Naive B cell (primary cell): ENCODE data around the gene CAPN5. TPM values are rescaled to one million over a fixed set of nuclear protein-coding genes. Genes with fewer than 3 reads are reported as not detected.
"Not testable (repeated sequence)": the region's sequence is repeated elsewhere in the genome, so short reads cannot be mapped to it uniquely, and the experiment has no call there.

Experiments used
- ATAC-seq, 2 donors: fragments of 150-1000 bp; cut with Tn5 transposase; 2 replicates each; pipeline ENCODE4 v1.10.0; 2021; ENCODE audit warnings: low read depth in 2 of 2, mild to moderate bottlenecking in 2 of 2, moderate library complexity in 2 of 2
- DNase-seq: peaks from one replicate; pipeline ENCODE4 v3.0.0; 2022
- H3K27ac Mint-ChIP-seq, 6 donors: one replicate each; pipeline ENCODE4 v1.8.0; 2020 to 2022; ENCODE audit warnings: mild to moderate bottlenecking in 6 of 6, mixed read lengths in 6 of 6, moderate library complexity in 5 of 6, inconsistent platforms in 2 of 6
- H3K27me3 Mint-ChIP-seq, 3 donors: one replicate each; pipeline ENCODE4 v1.8.0; 2021 to 2022; ENCODE audit warnings: mixed read lengths in 3 of 3, mild to moderate bottlenecking in 1 of 3
- H3K36me3 Mint-ChIP-seq, 2 donors: one replicate each; pipeline ENCODE4 v1.8.0; 2020 to 2022; ENCODE audit warnings: mixed read lengths in 2 of 2, inconsistent platforms in 1 of 2, mild to moderate bottlenecking in 1 of 2
- H3K4me1 Mint-ChIP-seq, 3 donors: one replicate each; pipeline ENCODE4 v1.8.0; 2020 to 2022; ENCODE audit warnings: mixed read lengths in 3 of 3, inconsistent platforms in 1 of 3, mild to moderate bottlenecking in 1 of 3, moderate library complexity in 1 of 3
- H3K4me3 Mint-ChIP-seq, 8 donors: one replicate each; pipeline ENCODE4 v1.8.0; 2020 to 2022; ENCODE audit warnings: mild to moderate bottlenecking in 8 of 8, mixed read lengths in 8 of 8, moderate library complexity in 8 of 8, inconsistent platforms in 2 of 8
- H3K9me3 Mint-ChIP-seq, 7 donors: one replicate each; pipeline ENCODE4 v1.8.0; 2020 to 2022; ENCODE audit warnings: mixed read lengths in 7 of 7, mild to moderate bottlenecking in 5 of 7, inconsistent platforms in 2 of 7, moderate library complexity in 1 of 7
- polyA plus RNA-seq, 6 donors: library from polyadenylated mRNA; unstranded; fragments of 300-500 nt; fragmentation: Illumina TruSeq; gene quantifications; one replicate each; pipeline ENCODE4 v1.2.3, GENCODE V29; 2021; ENCODE audit warnings: low read depth in 6 of 6

The CAPN5 gene
- polyA plus RNA-seq, 6 donors from 2014 or later, result 0.33 to 0.87 TPM; not detected in 4

DNA sequence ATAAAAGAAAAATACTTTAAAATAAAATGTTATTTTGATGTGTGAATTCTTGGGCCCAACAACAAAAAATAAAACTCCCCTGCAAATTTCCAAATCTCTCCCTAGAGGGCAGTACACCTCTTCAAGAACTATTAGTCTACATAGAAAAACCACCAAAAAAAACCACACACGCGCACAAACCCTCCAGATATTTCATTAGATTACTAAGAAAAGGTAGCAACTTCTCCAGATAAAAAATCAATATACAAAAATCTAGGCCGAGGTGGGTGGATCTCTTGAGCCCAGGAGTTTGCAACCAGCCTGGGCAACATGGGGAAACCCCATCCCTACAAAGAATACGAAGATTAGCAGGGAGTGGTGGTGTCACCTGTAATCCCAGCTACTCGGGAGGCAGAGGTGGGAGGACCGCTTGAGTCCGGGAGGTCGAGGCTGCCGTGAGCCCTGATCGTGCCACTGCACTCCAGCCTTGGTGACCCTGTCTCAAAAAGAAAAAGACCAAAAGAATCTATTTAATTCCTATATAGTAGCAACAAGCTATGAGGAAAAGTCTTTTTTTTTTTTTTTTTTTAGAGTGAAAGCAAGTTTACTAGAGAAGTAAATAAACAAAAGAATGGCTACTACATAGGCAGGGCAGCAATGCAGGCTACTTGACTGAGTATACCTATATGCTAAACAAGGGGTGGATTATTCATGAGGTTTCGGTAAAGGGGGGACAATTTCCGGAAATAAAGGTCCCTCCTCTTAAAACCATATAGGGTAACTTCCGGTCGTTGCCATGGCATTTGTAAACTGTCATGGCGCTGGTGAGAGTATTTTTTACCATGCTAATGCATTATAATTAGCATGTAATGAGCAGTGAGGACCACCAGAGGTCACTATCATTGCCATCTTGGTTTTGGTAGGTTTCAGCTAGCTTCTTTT is 19.5 kb upstream of the CAPN5 start:
- H3K4me1 Mint-ChIP-seq, result peaks cover 7 to 18% (median 9%) of the 10 kb centered on the region in 3 donors
- peak overlapping the region; percentile 23 to 84 (median 75) for H3K4me3 Mint-ChIP-seq
- H3K27ac Mint-ChIP-seq, result peak overlapping the region in 4 of 6 donors; percentile 40 to 72 (median 57)
- ATAC-seq, result peak; percentile 91 to 96
- peaks cover 21 to 37% (median 34%) of the 10 kb centered on the region in 3 donors for H3K27me3 Mint-ChIP-seq
- no peaks in the 10 kb centered on the region for H3K36me3 Mint-ChIP-seq
- H3K9me3 Mint-ChIP-seq, result peaks cover 0 to 1% (median 0%) of the 10 kb centered on the region in 7 donors
- peak; percentile 89 for DNase-seq

DNA sequence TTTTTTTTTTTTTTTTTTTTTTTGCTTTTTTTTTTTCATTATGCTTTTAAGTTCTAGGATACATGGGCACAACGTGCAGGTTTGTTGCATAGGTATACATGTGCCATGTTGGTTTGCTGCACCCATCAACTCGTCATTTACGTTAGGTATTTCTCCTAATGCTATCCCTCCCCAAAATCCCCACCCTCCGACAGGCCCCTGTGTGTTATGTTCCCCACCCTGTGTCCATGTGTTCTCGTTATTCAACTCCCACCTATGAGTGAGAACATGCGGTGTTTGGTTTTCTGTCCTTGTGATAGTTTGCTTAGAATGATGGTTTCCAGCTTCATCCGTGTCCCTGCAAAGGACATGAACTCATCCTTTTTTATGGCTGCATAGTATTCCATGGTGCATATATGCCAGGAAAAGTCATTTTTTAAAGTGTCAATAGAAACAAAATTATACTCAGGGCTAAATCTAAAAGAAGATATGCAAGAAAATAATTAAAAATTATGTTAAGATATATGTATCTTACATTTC is 18.8 kb upstream of the CAPN5 start:
- ATAC-seq, result not testable (repeated sequence)
- peak overlapping the region in 2 of 6 donors; percentile 49 to 95 for H3K27ac Mint-ChIP-seq

GRCh38 chr11:77049026-77049425 is 17.7 kb upstream of the CAPN5 start:
- Mint-ChIP-seq H3K4me1 (peaks cover 7 to 18% (median 9%) of the 10 kb centered on the region in 3 donors), H3K36me3 (no peaks in the 10 kb centered on the region), H3K9me3 (peaks cover 0 to 1% (median 0%) of the 10 kb centered on the region in 7 donors), H3K27ac (no peak overlapping the region), H3K27me3 (peaks cover 17 to 31% (median 28%) of the 10 kb centered on the region in 3 donors), H3K4me3 (no peak overlapping the region)
- ATAC-seq (no peak), DNase-seq (no peak)

More for the DNA sequence above, 18.8 kb upstream of the CAPN5 start:
- Mint-ChIP-seq H3K4me1 (peaks cover 7 to 18% (median 9%) of the 10 kb centered on the region in 3 donors), H3K27me3 (peaks cover 21 to 37% (median 35%) of the 10 kb centered on the region in 3 donors), H3K4me3 (peak overlapping the region in 1 of 8 donors; percentile 23)
- not testable (repeated sequence) for H3K9me3 Mint-ChIP-seq, DNase-seq, H3K36me3 Mint-ChIP-seq

DNA sequence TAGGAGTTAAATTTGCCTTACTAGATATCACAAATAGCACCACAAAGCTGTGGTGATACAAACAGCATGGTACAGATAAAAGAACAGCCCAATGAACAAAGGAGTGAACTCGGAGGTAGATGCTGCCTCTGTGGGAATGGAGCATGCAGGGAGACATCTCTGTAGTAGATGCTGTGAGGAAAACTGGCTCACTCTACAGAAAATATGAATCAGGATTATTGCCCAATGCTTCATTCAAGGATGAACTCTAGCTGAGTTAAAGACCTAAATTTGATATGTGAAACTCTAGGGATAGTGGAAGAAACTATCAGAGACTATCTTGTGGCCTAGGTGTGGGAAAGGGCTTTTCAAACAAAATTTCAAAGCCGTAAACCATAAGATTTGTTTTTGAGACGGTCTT is 15.3 kb upstream of the CAPN5 start:
- no peak for DNase-seq
- peaks cover 0 to 7% of the 10 kb centered on the region in 2 donors for H3K36me3 Mint-ChIP-seq
- H3K9me3 Mint-ChIP-seq, result peaks cover under 1 to 8% (median 4%) of the 10 kb centered on the region in 7 donors
- no peak overlapping the region for H3K27ac Mint-ChIP-seq
- peaks cover 5 to 7% (median 7%) of the 10 kb centered on the region in 3 donors for H3K4me1 Mint-ChIP-seq
- no peak for ATAC-seq
- H3K4me3 Mint-ChIP-seq, result peak overlapping the region in 1 of 8 donors; percentile 47
- peaks cover 0 to 25% (median 24%) of the 10 kb centered on the region in 3 donors for H3K27me3 Mint-ChIP-seq

GRCh38 chr11:77052518-77052917 is 14.3 kb upstream of the CAPN5 start:
- Mint-ChIP-seq H3K9me3 (peaks cover 3 to 11% (median 5%) of the 10 kb centered on the region in 7 donors), H3K4me1 (peaks cover 0 to under 1% (median 0%) of the 10 kb centered on the region in 3 donors)
- no peak for ATAC-seq

DNA sequence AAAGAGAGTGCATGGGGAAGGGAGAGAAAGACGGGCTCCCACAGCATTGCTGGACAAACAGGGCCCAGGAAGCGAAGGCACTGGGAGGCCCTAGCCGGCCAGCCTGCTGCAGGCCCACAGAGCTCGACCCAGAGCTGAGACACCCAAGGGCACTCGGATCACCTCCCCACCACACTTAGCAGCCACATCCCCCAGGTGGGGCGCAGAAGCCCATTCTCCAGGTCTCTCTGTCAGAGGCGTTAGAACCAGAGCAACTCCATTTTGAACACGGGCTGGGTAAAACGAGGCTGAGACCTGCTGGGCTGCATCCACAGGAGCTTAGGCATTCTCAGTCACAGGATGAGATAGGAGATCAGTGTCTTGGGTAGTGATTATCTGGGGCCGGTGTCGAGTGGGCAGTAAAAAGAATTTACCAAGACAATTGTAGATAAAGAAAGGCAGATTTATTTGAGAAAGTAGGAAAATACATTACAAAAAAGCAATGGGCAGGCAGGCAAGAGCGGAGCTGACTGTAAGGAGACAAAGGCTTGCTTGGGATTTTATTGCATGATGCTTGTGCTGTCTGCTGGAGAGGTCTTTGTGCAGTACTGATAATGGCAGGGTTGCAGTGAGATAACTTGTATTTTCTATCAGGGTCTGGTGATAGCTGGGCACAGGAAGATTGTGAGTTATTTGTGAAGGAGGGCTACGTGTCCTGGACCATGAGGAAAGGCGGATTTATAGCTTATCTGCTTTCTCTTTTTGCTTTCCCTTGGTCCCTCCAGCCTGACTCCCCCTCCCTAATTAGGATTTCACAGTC is 13.4 kb upstream of the CAPN5 start:
- no peak overlapping the region for H3K4me3 Mint-ChIP-seq
- H3K27me3 Mint-ChIP-seq, result peaks cover 3 to 25% (median 24%) of the 10 kb centered on the region in 3 donors
- no peak overlapping the region for H3K27ac Mint-ChIP-seq
- peaks cover 0 to 7% of the 10 kb centered on the region in 2 donors for H3K36me3 Mint-ChIP-seq
- H3K4me1 Mint-ChIP-seq, result no peaks in the 10 kb centered on the region
- peaks cover 3 to 11% (median 5%) of the 10 kb centered on the region in 7 donors for H3K9me3 Mint-ChIP-seq
- DNase-seq (no peak), ATAC-seq (no peak)

More at GRCh38 chr11:77052518-77052917, 14.3 kb upstream of the CAPN5 start:
- H3K4me3 Mint-ChIP-seq, result no peak overlapping the region
- H3K36me3 Mint-ChIP-seq, result peaks cover 0 to 7% of the 10 kb centered on the region in 2 donors
- no peak overlapping the region for H3K27ac Mint-ChIP-seq
- peaks cover 0 to 25% (median 24%) of the 10 kb centered on the region in 3 donors for H3K27me3 Mint-ChIP-seq
- DNase-seq, result no peak

- no peak for ATAC-seq
- H3K27me3 Mint-ChIP-seq, result peaks cover 3 to 32% (median 24%) of the 10 kb centered on the region in 3 donors
- peaks cover 3 to 11% (median 5%) of the 10 kb centered on the region in 7 donors for H3K9me3 Mint-ChIP-seq
- no peak overlapping the region for H3K27ac Mint-ChIP-seq
- no peak for DNase-seq
- H3K4me1 Mint-ChIP-seq, result no peaks in the 10 kb centered on the region
- no peak overlapping the region for H3K4me3 Mint-ChIP-seq
- H3K36me3 Mint-ChIP-seq, result peaks cover 0 to 7% of the 10 kb centered on the region in 2 donors
Observed at GRCh38 chr11:77054084-77054483, 12.7 kb upstream of the CAPN5 start.

DNA sequence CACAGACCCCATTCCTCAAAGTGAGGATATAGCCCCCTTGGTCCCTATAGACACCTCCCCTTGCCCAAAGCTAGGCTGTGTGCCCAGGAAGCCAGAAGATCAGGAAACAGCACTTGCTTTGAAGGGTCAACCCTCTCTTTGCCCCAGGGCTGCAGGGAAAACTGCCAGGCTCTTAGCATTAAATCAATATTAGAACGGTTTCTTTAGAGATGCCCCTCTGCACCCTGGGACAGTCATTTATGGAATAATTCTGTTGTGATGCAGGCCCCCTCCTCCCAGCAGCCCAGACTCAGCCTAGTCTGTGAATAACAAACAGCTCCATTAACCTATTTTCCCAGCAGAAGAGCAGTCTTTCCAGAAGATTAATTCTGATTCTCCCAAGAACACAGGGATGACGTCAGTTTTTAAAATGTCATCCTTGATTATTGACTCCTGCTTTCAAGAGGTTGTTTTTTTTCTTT is 11.6 kb upstream of the CAPN5 start:
- DNase-seq (no peak), ATAC-seq (no peak)
- peaks cover 6 to 37% (median 24%) of the 10 kb centered on the region in 3 donors for H3K27me3 Mint-ChIP-seq
- H3K9me3 Mint-ChIP-seq, result peaks cover 3 to 11% (median 7%) of the 10 kb centered on the region in 7 donors
- no peaks in the 10 kb centered on the region for H3K4me1 Mint-ChIP-seq
- H3K27ac Mint-ChIP-seq, result peak overlapping the region in 1 of 6 donors; percentile 10
- H3K36me3 Mint-ChIP-seq, result peaks cover 0 to 7% of the 10 kb centered on the region in 2 donors
- H3K4me3 Mint-ChIP-seq, result no peak overlapping the region

- no peak overlapping the region for H3K27ac Mint-ChIP-seq
Observed at GRCh38 chr11:77055913-77056312, 10.9 kb upstream of the CAPN5 start.

DNA sequence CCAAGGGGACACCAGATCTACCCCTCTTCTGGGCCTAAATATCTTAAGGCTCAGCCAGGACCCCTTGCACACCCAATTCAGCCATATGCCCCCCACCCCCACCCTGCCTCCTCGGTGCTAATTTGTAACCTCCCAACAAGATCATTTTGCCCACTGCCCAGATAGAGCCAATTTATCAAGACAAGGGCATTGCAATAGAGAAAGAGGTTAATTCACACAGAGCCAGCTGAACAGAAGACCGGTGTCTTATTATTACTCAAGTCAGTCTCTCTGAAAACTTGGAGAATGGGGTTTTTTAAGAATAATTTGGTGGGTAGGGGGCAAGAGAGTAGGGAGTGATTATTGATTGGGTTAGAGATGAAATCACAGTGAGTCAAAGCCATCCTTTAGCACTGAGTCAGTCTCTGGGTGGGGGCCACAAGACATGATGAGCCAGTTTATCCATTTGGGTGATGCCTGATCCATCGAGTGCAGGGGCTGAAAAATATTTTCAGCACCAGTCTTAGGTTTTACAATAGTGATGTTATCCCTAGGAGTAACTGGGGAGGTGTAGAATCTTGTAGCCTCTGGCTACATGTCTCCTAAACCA is 9.9 kb upstream of the CAPN5 start:
- ATAC-seq, result no peak
- no peaks in the 10 kb centered on the region for H3K4me1 Mint-ChIP-seq
- H3K36me3 Mint-ChIP-seq, result peaks cover 0 to 7% of the 10 kb centered on the region in 2 donors
- peaks cover 6 to 45% (median 30%) of the 10 kb centered on the region in 3 donors for H3K27me3 Mint-ChIP-seq
- no peak overlapping the region for H3K27ac Mint-ChIP-seq
- H3K4me3 Mint-ChIP-seq, result peak overlapping the region in 1 of 8 donors; percentile 34
- H3K9me3 Mint-ChIP-seq, result peaks cover 3 to 21% (median 12%) of the 10 kb centered on the region in 7 donors
- no peak for DNase-seq

More at GRCh38 chr11:77055913-77056312, 10.9 kb upstream of the CAPN5 start:
- H3K27me3 Mint-ChIP-seq, result peaks cover 6 to 43% (median 30%) of the 10 kb centered on the region in 3 donors
- peaks cover 3 to 13% (median 7%) of the 10 kb centered on the region in 7 donors for H3K9me3 Mint-ChIP-seq
- H3K36me3 Mint-ChIP-seq, result peaks cover 0 to 7% of the 10 kb centered on the region in 2 donors
- H3K4me1 Mint-ChIP-seq, result no peaks in the 10 kb centered on the region
- DNase-seq (no peak), ATAC-seq (no peak)
- no peak overlapping the region for H3K4me3 Mint-ChIP-seq

DNA sequence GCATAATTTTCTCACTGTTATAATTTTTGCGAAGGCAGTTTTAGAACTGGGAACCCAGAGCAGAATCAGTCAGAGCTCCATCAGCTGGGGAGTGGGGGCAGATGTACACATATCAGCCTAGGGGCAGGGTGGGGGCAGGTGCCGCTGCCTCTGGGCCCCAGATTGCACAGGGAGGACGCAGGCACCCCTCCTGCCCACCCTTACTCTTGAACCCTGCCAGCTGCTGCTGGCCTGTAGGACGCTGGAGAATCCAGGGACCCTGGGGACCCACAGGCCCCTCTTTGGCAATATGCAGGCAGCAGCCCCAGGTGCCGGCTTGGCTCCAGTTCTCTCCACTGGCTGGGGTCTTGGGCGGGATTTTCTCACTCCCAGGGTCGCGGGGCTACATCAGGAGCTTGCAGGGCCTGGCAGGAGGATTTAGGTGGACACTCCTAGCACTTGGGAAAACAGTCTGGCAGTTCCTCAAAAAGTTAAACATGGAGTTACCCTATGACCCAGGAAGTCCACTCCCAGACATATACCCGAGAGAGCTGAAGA is 8.8 kb upstream of the CAPN5 start:
- ATAC-seq (no peak), DNase-seq (no peak)
- Mint-ChIP-seq H3K4me3 (no peak overlapping the region), H3K9me3 (peaks cover 3 to 25% (median 14%) of the 10 kb centered on the region in 7 donors), H3K27me3 (peaks cover 6 to 40% (median 21%) of the 10 kb centered on the region in 3 donors), H3K36me3 (peaks cover 0 to 7% of the 10 kb centered on the region in 2 donors), H3K4me1 (no peaks in the 10 kb centered on the region), H3K27ac (no peak overlapping the region)

GRCh38 chr11:77058900-77059299 is 7.9 kb upstream of the CAPN5 start:
- no peak for ATAC-seq
- no peak for DNase-seq
- Mint-ChIP-seq H3K4me1 (no peaks in the 10 kb centered on the region), H3K4me3 (no peak overlapping the region), H3K27me3 (peaks cover 6 to 40% (median 28%) of the 10 kb centered on the region in 3 donors), H3K36me3 (peaks cover 0 to 7% of the 10 kb centered on the region in 2 donors), H3K27ac (no peak overlapping the region), H3K9me3 (peaks cover 3 to 25% (median 14%) of the 10 kb centered on the region in 7 donors)
